T1000 (cell line): ENCODE data around the gene POU2AF1.

ENCODE experiments used
- DNase-seq: peaks from one replicate; lab custom pipeline; 2025; ENCODE audit warnings: mixed read lengths; lab: John Stamatoyannopoulos, UW

The POU2AF1 gene

GRCh38 chr11:111310723-111311122, 68.4 kb downstream of the POU2AF1 start:
- no peak for DNase-seq

DNA sequence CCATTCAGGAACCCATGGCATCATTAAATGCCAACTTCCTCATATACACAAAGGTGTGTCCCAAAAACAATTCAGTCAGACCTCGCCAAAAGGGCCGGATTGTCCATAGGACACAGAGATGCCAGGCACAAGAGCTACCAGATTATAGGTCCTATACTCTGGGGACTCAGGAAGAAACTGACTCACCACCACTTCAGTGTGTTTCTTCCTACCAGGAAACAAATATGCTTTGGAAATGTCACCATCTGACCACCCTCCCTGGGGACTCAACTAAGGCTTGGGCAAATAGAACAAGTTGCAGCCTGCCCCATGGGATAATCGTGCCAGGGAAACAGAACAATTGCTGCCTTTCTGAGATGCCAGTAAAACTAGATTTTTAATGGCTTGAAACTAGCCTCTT, 69.0 kb downstream of the POU2AF1 start:
- no peak for DNase-seq

GRCh38 chr11:111309215-111309915, 69.7 kb downstream of the POU2AF1 start:
- no peak for DNase-seq

- DNase-seq: no peak
Observed at GRCh38 chr11:111308140-111308539, 70.9 kb downstream of the POU2AF1 start.

DNA sequence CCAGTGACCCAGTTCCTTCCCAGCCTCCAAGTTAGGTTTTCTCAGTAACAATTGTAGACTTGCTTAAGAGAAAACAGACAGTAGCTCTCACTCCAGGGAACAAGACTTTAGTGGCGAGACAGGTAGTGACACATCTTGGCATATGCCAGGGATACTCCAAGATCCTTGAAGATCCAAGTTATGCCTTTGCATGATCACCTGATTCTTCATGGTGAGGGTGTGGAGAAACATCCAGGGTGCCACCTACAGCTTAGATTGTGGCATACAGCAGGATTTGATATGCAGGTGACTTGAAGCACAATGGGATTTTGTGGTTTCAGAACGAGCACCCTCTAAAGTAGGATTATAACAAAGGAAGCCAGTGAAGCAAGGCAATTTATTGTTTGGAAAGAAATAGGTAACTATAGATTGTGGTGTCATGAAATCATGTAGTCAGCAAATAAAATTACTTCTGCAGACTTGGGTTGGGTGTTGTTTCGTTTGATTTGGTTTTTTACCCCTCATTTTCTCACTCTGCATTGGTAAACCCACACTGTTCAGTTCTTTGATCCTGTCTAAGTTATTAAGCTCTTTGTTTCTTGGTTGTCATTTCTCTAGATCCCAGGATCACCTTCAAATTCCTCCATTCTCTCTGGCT, 71.5 kb downstream of the POU2AF1 start:
- no peak for DNase-seq

DNA sequence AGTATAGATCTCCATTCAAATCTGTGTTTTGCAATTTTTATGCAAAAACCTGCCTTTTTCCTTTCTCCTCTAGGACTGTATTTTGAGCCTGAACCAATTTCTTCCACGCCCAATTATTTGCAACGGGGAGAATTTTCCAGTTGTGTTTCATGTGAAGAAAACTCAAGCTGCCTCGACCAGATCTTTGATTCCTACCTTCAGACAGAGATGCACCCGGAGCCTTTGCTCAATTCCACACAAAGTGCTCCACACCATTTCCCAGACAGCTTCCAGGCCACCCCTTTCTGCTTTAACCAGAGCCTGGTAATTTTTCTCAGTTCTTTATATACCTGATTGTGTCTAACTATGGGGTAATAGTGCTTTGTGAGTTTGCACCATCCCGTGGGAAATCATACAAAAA, 72.8 kb downstream of the POU2AF1 start:
- DNase-seq: no peak

DNA sequence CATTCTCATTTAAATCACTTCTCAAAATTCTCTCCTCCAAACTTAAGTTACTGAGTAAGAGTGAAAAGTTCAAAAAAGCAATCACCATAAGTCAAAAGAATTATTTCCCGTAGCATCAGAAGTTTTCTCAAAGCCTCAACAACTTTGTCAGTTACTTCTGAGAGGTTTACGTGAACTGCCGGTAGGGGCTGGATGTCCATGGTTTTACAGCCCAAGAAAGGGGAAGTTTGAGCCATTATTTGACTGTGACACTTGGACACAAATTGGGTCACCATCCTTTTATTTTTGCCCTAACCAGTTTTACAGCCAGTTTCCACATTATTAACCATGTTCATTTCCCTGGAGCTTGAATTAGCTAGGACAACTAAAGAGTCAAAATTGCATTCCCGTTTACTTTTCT, 73.2 kb downstream of the POU2AF1 start:
- no peak for DNase-seq

DNA sequence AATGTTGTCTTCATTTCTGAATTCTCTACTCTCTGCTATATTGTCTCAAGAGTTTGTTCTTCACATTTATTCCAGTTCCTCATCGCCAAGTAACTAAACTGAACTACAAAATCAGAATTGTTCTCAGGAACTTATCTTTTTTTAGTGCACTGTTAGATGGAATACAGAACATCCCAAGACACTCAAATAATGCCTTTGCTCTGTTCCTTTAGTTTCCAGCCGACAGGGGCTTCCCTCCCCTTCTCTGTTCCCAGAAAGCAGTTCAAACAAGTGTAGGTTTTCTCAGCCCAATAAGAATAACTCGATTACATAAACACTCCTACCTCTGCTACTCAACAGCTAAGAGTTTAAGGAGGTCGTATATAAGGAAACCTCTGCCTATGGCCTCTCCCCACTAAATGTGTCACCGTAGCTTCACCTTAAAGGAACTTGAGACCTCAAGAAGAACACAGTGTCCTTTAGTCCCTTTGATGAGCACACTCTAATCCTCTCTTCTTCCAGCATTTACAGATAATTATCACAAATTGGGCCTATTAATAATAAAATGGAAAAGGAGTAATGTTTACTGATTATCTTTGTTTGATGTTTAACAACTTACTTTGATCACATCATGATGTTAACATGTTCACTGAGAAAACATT, 73.8 kb downstream of the POU2AF1 start:
- DNase-seq: no peak

GRCh38 chr11:111303461-111303860, 75.6 kb downstream of the POU2AF1 start:
- DNase-seq: no peak

DNA sequence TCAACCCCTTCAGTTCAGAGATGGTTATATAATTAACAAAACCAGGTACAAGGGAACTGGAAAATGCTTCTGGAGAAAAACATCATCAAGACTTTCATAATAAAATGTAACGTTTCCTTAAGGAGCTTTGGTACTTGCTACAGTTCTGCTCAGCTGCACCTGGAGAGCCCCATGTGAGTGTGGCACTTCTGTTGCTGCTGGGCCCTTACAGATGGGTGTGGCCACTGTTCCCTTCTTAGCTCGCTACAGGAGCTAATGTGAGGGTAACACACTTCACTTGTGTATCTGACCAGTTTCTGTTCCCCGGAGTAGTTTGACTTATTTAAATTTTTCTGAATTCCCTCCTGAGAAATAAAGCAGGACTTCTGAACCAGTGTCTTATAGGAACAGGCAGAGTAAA, 76.8 kb downstream of the POU2AF1 start:
- no peak for DNase-seq
